SKM-1 (cell line): ENCODE measurements around the gene RAPGEF4.

Experiments used
- DNase-seq: peaks from one replicate; lab custom pipeline; 2025; ENCODE audit not compliant: unreplicated experiment; lab: John Stamatoyannopoulos, UW

Gene RAPGEF4

GRCh38 chr2:172821370-172822338 lies 86.0 kb downstream of the RAPGEF4 start:
- no peak for DNase-seq

GRCh38 chr2:172822585-172822984 lies 86.9 kb downstream of the RAPGEF4 start:
- no peak for DNase-seq

- DNase-seq = no peak
Observed at GRCh38 chr2:172823261-172823850, 87.7 kb downstream of the RAPGEF4 start.

DNA sequence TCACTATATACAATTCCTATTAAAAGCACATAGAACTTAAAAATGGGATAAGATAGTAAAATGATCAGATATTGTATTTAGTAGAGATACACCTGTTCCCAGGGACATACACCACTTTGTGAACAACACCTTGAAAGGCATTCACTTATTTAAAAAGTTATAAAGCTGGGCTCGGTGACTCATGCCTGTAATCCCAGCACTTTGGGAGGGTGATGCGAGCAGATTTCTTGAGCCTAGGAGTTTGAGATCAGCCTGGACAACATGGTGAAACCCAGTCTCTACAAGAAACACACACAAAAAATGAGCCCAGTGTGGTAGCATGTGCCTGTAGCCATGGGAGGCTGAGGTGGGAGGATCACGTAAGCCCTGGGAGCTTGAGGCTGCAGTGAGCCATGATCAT lies 90.9 kb downstream of the RAPGEF4 start:
- no peak for DNase-seq

DNA sequence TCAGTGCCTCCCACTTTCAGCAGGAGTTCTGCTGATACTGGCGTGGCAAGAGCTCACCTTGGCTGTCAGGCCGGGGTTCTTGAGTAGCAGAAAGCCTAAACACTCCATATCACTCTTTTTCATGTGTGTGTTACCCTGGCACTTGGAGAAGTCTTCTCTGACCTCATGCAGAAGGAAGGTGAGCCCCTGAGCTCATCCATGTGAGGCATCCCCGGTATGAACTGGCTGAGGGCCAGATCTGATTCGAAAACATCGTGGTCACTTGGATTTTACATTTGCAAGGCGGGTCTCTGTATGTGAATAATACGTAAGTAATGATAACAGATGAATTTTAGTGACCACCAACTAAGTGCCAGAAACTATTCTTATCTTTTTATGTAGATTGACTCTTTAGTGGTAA lies 93.6 kb downstream of the RAPGEF4 start:
- no peak for DNase-seq

DNA sequence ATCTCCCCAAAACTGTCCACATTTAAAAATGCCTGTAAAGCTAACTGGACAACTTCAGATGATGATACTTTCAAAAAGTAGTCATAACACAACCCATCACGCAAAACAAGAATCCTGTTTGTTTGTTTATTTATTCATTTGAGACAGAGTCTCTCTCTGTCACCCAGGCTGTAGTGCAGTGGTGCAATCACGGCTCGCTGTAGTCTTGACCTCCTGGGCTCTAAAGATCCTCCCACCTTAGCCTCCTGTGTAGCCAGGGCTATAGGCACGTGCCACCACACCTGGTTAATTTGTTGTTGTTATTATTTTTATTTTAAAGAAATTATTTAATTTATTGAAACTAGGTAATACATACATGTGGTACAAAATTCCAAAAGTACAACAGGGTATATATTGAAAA lies 94.8 kb downstream of the RAPGEF4 start:
- no peak for DNase-seq

DNA sequence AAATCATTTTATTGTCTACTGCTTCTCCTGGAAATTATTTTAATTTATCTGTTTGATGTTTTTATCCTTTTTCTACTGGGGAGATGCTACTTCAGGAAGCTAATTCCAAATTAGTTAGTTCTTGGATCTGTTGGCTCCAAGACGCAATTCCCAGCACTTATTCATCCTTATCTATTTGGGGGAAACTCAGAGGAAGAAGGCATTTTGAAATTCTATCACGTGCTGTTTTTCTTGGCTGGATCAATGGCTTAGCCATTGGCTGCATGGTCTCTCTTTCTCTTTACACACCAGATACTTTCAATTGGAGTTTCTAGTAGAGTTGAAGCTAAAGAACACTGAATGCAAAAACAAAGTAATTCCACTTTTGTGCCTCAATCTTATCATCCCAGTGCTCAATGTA lies 98.3 kb downstream of the RAPGEF4 start:
- no peak for DNase-seq

DNA sequence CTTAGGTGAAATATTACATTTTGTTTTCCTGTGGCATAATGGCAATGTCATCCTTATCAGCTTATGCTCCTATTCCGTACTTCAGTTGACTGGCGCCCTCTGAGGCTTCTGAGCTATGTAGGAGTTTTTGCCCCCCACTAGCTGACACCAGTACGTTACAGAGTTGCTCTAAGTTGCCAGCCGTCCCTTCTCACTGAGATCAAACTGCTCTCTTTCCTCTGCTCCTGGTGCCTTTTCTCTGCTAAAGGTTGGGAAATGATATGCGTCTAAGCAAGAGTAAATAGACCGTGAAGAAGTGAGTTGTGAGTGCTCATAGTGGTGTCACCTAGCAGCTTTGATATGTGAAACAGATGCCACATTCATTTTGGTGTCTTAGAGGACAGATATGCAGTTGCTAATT lies 99.2 kb downstream of the RAPGEF4 start:
- no peak for DNase-seq

DNA sequence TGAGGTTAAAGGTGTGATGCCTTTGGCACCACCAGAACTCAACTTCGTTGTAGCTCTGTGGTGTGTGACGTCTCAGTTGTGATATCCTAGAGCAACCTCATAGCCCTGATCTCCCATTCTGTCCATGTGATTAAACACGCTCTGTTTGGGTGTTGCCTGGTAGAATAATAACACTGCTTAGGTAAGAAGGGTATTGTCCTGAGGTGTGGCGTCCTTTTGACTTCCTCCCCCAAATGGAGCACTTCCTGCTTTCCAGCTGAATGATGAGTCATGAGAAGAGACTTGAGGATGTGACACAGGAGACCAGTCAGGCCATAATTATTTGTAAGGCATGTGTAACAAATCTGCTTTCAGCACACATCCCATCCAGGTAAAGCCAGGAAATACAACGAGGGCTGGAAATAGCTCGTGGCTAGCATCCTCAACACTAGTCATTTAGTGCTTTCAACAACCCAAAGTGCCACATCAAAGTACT lies 100.7 kb downstream of the RAPGEF4 start:
- DNase-seq = peak; percentile 13

- no peak for DNase-seq
Observed at GRCh38 chr2:172836827-172837226, 101.2 kb downstream of the RAPGEF4 start.

DNA sequence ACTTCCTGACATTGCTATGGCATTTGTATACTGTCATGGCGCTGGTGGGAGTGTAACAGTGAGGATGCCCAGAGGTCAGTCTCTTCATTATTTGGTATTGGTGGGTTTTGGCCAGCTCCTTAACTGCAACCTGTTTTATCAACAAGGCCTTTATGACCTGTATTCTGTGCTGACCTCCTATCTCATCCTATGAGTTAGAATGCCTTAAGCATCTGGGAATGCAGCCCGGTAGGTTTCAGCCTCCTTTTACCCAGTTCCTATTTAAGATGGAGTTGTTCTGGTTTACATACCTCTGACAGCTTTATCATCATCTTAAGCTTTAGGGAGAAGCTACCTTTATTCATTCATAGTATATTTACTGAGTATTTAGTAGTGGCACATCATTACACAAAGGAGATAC lies 103.8 kb downstream of the RAPGEF4 start:
- DNase-seq = no peak

DNA sequence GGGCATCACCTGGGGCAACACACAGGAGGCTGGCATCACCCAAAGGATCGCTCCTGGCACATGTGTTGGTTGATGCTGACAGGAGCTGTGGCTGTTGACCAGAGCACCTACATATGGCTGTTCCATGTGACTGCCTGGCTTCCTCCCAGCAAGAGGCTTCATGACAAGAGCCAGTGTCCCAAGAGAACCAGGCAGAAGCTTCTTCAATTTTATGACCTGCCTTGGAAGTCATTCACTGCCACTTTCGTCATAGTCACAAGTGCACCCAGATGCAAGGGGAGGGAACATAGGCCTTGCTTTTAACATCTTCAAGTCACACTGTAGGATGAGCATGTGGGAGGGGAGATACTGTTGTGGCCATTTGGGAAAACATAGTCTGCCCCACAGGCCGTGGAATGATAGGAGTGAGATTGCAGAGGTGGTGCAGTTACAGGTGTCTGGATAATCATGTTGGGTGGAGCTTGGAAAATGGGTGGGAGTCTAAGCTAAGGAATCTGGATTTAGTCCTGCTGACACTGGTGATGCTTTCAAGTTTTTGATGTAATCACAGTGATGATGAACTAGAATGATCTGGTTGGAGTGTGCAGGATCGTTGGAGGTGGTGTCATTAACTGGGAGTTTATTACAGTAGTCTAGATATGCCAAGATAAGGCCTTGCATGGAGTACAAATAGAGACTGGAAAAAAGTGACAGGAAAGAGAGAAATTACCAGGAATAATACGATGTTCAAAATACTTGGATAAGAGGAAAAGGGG lies 107.0 kb downstream of the RAPGEF4 start:
- DNase-seq = no peak

DNA sequence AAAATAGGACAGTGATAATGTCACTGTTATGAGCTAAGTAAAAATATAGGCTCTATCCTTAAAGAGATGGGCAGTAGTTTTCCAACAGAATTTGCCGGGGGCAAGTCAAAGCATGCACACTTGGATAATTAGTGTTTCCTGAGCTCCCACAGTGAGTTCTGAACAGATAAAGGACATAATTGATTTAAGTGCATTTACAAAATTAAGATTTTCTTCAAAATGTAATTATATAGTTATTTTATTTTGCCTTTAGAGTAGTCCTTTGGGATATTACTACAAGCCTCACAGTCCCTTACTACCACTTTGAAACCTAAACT lies 107.6 kb downstream of the RAPGEF4 start:
- no peak for DNase-seq

GRCh38 chr2:172843902-172844715 lies 108.5 kb downstream of the RAPGEF4 start:
- DNase-seq = no peak

- no peak for DNase-seq
Observed at GRCh38 chr2:172845028-172845630, 109.5 kb downstream of the RAPGEF4 start.

- DNase-seq = no peak
Observed at GRCh38 chr2:172846551-172846950, 110.9 kb downstream of the RAPGEF4 start.

DNA sequence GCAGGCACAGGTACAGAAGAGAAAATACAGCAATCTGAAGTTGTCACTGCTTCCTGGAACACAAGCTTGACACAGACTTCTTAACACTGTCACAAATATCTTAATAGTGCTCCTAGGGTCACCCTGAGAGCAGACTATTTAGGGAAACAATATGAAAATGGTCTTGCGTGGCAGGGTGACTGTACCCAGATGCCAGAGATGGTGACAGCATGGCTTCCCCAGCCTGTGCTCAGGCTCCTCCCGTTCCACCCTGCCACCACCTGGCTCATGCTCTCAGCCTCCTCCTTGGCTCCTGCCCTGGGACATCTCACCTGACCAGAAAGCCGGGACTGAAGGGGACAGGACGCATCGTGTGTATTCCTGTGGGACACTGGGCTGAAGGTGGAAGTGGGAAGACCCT lies 111.5 kb downstream of the RAPGEF4 start:
- DNase-seq = no peak

- no peak for DNase-seq
Observed at GRCh38 chr2:172848519-172848918, 112.9 kb downstream of the RAPGEF4 start.

DNA sequence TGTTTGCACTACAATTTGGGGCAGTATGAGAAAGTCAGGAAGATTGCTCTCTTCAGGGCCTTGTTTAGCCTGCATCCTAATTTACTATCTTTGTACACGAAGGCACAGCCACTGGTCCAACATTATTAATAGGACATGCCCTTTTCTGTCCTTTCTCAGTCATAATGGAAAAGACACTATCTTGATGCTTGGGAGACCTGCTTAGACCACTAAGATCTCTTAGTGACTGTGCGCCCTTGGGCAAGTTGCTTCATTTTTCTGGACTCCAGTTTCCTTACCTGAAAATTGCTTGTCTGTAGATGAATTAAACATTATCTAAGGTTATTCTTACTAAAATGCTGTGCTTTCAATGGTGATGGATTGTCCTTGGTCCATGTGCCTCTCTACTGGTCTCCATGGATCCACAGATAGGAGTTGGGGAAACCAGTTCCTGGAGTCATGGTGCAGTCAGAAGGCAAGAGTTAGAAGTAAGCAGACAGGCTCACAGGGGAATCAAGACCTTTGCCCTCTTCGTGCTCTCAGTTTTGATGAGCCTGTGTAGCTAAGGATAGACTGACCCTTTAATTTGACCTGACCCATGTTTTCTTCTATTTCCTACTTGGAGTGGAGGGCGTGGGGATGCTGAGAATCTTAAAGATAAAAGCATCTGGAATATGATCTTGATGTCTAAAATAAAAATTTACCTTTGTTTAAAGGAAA lies 114.0 kb downstream of the RAPGEF4 start:
- no peak for DNase-seq

GRCh38 chr2:172855588-172855987 lies 119.9 kb downstream of the RAPGEF4 start:
- DNase-seq = no peak
